GM12872 (cell line): Measurements from ENCODE around the gene DOP1A.

Experiments
- CTCF ChIP-seq: IDR thresholded peaks from 3 replicates; pipeline ENCODE4 v1.5.1; 2011; ENCODE audit warnings: low read depth, mild to moderate bottlenecking, low read length, moderate library complexity; ENCODE audit not compliant: insufficient read depth

The DOP1A gene

GRCh38 chr6:83169106-83169505 is 101.6 kb downstream of the DOP1A start:
- no peak for TF ChIP-seq CTCF

GRCh38 chr6:83169511-83169910 is 102.0 kb downstream of the DOP1A start:
- TF ChIP-seq CTCF, result no peak

- TF ChIP-seq CTCF, result no peak
These were observed 108.8 kb downstream of the DOP1A start for GRCh38 chr6:83176246-83176645.

GRCh38 chr6:83180426-83180950 is 113.0 kb downstream of the DOP1A start:
- no peak for TF ChIP-seq CTCF

GRCh38 chr6:83182114-83182513 is 114.6 kb downstream of the DOP1A start:
- TF ChIP-seq CTCF, result no peak

GRCh38 chr6:83183082-83183828 is 115.8 kb downstream of the DOP1A start:
- TF ChIP-seq CTCF, result no peak

- no peak for TF ChIP-seq CTCF
These were observed 117.6 kb downstream of the DOP1A start for GRCh38 chr6:83185096-83185495.
